ENCODE data around the gene VASH1. TPM values are rescaled to one million over a fixed set of nuclear protein-coding genes. Genes with fewer than 3 reads are reported as not detected.

The VASH1 gene
- total RNA-seq, 6 experiments from 2014 or later, result 0.94 to 2.9 (median 1.5) TPM

DNA sequence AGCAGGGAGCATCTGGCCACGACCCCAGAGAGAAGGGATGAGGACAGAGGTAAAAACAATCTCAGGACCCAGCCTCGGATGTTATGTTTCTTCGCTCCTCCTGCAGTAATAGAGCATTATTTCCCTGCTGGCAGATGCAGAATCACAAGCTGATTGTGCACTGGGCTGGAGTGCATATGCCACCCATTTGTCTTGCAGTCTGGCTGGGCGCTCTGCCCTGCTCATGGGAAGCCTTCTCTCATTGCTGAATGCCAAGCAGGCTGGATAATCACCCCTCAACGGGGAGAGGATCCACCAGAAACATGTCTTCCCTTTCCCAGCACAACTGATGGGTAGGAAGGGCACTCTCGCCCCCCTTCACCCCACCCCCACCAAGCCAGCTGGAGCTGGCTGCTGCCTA, 8.5 kb upstream of the VASH1 start:
- H3K27ac Mint-ChIP-seq, result no peak overlapping the region
- H3K4me3 Mint-ChIP-seq, result no peak overlapping the region
- no peaks in the 10 kb centered on the region for H3K36me3 Mint-ChIP-seq (ENCODE audit: low read depth)
- H3K9me3 Mint-ChIP-seq, result no peaks in the 10 kb centered on the region
- TF ChIP-seq, protein P1, sequence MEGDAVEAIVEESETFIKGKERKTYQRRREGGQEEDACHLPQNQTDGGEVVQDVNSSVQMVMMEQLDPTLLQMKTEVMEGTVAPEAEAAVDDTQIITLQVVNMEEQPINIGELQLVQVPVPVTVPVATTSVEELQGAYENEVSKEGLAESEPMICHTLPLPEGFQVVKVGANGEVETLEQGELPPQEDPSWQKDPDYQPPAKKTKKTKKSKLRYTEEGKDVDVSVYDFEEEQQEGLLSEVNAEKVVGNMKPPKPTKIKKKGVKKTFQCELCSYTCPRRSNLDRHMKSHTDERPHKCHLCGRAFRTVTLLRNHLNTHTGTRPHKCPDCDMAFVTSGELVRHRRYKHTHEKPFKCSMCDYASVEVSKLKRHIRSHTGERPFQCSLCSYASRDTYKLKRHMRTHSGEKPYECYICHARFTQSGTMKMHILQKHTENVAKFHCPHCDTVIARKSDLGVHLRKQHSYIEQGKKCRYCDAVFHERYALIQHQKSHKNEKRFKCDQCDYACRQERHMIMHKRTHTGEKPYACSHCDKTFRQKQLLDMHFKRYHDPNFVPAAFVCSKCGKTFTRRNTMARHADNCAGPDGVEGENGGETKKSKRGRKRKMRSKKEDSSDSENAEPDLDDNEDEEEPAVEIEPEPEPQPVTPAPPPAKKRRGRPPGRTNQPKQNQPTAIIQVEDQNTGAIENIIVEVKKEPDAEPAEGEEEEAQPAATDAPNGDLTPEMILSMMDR (IDR thresholded peaks at IDR 0.05), result no peak
- peaks cover 23% of the 10 kb centered on the region for H3K27me3 Mint-ChIP-seq (ENCODE audit: insufficient read depth)
- DNase-seq, result no peak
- no peaks in the 10 kb centered on the region for H3K4me1 Mint-ChIP-seq (ENCODE audit: low read depth)

DNA sequence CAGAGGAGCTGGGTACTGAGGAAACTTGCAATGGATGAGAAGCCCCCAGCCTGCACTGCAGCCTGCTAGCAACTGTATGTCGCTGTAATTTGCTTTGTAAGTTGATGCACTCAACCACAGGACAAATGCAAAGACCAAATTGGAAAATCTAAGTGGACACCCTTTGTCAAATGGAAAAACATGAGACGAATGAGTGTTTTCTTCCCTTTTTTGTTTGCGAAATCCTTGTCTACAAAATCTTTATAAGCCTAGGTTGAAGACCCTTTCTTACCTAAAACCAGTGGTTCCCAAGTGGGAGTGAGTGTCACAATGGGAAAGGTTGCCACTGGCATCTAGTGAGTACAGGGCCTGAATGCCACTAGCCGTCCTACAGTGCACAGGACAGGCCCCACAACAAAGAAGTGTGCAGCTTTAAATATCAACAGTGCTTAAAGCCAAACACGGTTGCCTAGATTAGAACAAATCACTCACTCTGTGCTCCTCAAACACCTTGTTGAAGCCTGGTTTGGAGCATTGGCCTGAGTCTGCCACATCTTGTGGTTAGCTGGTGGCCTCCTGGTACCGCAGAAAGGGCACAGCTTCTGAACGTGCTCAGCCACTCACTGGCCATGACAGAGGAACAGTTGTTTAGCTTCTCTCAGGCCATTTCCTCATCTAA, 7.6 kb upstream of the VASH1 start:
- Mint-ChIP-seq H3K27ac (no peak overlapping the region), H3K9me3 (no peaks in the 10 kb centered on the region), H3K4me1 (ENCODE audit: low read depth) (no peaks in the 10 kb centered on the region), H3K27me3 (ENCODE audit: insufficient read depth) (peaks cover 23% of the 10 kb centered on the region), H3K36me3 (ENCODE audit: low read depth) (no peaks in the 10 kb centered on the region), H3K4me3 (no peak overlapping the region)
- no peak for DNase-seq
- TF ChIP-seq, protein P1 (IDR thresholded peaks at IDR 0.05), result no peak

DNA sequence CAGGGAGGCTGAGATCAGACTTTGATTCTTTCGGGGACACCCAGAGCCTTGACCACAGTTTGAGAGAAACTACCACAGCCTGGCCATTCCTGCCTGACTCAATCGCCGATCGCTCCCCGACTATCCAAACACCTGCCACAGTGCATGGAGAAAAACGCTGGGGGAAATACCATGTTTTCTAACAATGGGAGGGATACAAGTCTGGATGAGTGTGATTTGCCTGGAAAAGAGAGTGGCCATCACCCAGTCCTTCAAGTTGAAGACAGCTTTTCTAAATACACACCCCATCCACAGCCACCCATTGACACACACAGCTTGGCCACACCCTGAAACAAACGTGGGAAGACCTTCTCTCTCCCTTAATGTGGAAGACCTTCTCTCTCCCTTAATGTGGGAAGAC, 6.7 kb upstream of the VASH1 start:
- Mint-ChIP-seq H3K27ac (no peak overlapping the region), H3K4me1 (ENCODE audit: low read depth) (no peaks in the 10 kb centered on the region), H3K27me3 (ENCODE audit: insufficient read depth) (peaks cover 21% of the 10 kb centered on the region), H3K9me3 (no peaks in the 10 kb centered on the region), H3K4me3 (no peak overlapping the region), H3K36me3 (ENCODE audit: low read depth) (no peaks in the 10 kb centered on the region)
- no peak for DNase-seq
- TF ChIP-seq, protein P1 (IDR thresholded peaks at IDR 0.05), result no peak

DNA sequence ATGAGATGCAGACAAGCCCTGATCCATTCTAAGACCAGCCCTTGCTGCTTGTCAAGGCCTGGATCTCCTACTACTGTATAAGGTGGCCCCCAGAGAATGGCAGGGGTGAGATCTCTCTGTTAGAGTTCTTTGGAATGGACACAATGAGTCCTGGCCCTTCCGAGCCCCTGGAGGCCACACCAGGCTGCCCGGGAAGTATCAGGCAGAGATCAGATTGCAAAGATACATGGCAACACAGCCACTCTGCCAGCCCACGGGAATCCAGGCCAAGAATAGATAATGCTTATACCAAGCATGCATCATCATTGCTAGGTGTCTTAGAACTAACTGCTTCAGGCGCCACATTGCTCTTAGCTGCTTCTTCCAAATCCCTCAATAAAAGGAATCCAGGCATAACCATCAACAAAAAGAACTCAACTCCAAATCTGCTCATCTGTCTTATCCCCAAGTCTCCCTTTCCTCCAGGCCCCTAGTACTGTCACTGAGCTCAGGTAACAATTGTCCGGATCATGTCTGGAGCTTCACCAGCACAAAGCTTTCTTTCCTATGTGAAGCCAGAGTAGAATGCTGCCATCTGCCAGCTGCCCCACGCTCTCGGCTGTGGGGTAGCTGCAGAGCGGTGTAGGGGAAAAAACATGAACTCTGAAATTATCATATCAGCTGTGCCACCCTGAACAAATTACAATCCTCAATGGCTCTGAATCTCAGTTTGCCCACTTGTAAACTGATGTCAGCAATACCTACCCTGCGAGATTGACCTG, 5.5 kb upstream of the VASH1 start:
- H3K4me3 Mint-ChIP-seq, result no peak overlapping the region
- H3K36me3 Mint-ChIP-seq (ENCODE audit: low read depth), result no peaks in the 10 kb centered on the region
- peaks cover 21% of the 10 kb centered on the region for H3K27me3 Mint-ChIP-seq (ENCODE audit: insufficient read depth)
- TF ChIP-seq, protein P1 (IDR thresholded peaks at IDR 0.05), result no peak
- DNase-seq, result no peak
- H3K4me1 Mint-ChIP-seq (ENCODE audit: low read depth), result peaks cover 1% of the 10 kb centered on the region; the same call in 1 of the 2 replicates
- no peaks in the 10 kb centered on the region for H3K9me3 Mint-ChIP-seq
- H3K27ac Mint-ChIP-seq, result no peak overlapping the region

DNA sequence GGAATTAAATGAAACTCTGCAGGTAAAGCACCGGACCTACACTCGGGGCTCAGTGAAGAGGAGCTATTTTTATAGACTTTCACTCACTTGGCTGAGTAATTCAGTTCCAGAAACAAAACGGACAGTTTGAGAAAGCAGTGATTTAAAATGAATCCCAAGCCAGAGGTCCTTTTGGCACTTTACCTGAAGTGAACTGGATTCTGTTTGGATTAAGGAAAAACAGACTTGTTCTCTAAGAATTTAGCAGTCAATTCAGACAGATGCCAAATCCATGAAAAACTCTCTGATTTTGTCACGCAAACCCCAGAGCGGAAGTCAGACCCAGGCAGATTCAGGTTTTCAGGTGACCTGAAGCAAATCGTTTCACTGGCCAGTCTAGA, 4.9 kb upstream of the VASH1 start:
- H3K36me3 Mint-ChIP-seq (ENCODE audit: low read depth), result no peaks in the 10 kb centered on the region
- TF ChIP-seq, protein P1 (IDR thresholded peaks at IDR 0.05), result no peak
- no peak overlapping the region for H3K27ac Mint-ChIP-seq
- H3K27me3 Mint-ChIP-seq (ENCODE audit: insufficient read depth), result peaks cover 21% of the 10 kb centered on the region
- no peaks in the 10 kb centered on the region for H3K9me3 Mint-ChIP-seq
- H3K4me3 Mint-ChIP-seq, result no peak overlapping the region
- DNase-seq, result no peak
- peaks cover 5% of the 10 kb centered on the region; the same call in 1 of the 2 replicates for H3K4me1 Mint-ChIP-seq (ENCODE audit: low read depth)

All from HFFc6 (cell line).